ENCODE results near the gene CCDC88A.
"Not testable (repeated sequence)": the region's sequence is repeated elsewhere in the genome, so short reads cannot be mapped to it uniquely, and the experiment has no call there.

The CCDC88A gene, protein sequence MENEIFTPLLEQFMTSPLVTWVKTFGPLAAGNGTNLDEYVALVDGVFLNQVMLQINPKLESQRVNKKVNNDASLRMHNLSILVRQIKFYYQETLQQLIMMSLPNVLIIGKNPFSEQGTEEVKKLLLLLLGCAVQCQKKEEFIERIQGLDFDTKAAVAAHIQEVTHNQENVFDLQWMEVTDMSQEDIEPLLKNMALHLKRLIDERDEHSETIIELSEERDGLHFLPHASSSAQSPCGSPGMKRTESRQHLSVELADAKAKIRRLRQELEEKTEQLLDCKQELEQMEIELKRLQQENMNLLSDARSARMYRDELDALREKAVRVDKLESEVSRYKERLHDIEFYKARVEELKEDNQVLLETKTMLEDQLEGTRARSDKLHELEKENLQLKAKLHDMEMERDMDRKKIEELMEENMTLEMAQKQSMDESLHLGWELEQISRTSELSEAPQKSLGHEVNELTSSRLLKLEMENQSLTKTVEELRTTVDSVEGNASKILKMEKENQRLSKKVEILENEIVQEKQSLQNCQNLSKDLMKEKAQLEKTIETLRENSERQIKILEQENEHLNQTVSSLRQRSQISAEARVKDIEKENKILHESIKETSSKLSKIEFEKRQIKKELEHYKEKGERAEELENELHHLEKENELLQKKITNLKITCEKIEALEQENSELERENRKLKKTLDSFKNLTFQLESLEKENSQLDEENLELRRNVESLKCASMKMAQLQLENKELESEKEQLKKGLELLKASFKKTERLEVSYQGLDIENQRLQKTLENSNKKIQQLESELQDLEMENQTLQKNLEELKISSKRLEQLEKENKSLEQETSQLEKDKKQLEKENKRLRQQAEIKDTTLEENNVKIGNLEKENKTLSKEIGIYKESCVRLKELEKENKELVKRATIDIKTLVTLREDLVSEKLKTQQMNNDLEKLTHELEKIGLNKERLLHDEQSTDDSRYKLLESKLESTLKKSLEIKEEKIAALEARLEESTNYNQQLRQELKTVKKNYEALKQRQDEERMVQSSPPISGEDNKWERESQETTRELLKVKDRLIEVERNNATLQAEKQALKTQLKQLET (N-terminal part only)

DNA sequence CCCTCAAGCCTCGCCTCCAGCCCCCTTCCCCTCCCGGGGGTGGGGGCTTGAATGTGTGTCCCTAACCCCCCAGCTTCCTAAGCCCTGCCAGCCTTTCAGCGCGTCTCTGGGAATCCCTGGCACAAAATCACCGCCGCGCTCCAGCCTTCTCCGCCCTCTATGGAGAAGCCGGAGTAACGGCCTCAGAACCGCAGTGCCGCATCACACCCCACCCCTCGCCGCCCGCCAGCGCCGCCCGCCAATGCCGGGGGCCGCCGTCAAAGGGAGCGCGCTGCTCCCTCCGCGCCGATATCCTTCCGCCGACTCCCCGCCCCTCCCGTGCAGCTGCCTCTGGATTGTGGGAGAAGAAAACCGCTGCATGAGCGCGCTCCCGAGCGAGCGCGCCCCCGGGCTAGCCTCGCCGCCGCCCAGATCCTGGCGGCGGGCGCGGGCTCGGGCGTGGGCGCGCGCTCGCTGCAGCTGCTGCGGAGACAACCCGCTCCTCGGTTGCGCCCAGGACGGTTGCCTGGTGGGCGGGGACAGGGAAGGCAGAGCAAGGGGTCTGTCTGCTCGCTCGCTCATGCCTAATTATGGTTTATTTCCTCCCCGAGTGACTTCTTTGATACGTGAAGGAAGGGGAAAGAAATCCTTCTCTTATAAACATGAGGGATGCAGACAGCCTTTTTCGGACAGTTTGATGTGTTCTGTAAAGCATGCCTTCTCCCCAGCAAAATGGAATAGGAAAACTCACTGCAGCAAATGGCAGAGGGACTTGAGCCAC lies at the start of gene CCDC88A:
Gene CCDC88A, minus strand, starts transcription at position 178 of the 760 bp plus-strand sequence. CDS start 777 bp downstream, outside the sequence.
- in situ Hi-C loops (cut with MboI; ENCODE audit: low sequenced_read_pairs): no loop called here

- in situ Hi-C loops (cut with MboI; ENCODE audit: low sequenced_read_pairs): no loop called here
Measured at GRCh38 chr2:55461679-55462078, 42.0 kb upstream of the CCDC88A start.

DNA sequence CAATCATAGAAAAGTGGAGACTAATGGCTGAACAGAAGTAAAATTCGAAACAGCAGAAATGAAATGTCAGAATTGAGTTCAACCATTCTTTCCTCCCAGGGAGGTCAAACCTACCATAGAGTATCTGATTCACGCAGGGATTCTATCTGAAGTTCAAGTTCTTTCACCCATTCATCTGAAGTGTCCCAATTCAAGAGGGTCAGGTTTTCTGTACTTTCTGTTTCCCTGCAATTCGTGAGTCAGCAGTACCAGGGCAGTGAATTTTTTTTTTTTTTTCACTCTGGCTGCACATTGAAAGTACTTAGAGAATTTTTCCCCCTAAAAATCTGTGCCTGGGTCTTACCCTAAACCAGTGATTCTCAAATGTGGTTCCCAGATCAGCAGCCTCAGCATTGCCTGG lies 40.9 kb upstream of the CCDC88A start:
- in situ Hi-C loops (cut with MboI; ENCODE audit: low sequenced_read_pairs): no loop called here

DNA sequence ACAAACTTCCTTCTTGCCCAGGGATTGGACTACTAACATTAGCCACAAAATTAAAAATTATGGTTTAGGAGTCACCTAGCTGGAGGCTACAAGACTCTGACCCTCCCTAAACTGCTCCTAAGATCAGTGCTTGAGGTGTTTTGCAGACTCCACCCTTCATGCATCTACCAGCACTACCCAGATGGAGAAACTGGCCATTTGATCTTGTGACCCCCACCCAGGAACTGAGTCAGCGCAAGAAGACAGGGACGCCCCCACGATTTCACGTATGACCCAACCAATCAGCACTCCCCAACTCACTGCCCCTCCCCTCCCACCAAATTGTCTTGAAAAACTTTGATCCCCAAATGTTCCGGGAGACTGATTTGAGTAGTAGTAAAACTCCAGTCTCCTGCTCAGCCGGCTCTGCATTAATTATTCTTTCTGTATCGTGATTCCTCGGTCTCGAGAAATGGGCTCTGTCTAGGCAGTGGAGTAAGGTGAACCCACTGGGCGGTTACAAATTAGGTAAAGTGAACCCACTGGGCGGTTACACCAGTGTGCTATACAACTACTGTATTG lies 40.1 kb upstream of the CCDC88A start:
- in situ Hi-C loops (cut with MboI; ENCODE audit: low sequenced_read_pairs): no loop called here

- in situ Hi-C loops (cut with MboI; ENCODE audit: low sequenced_read_pairs): no loop called here
Measured at GRCh38 chr2:55459279-55459678, 39.6 kb upstream of the CCDC88A start.

- in situ Hi-C loops (cut with MboI; ENCODE audit: low sequenced_read_pairs): no loop called here
Measured at GRCh38 chr2:55454121-55454520, 34.5 kb upstream of the CCDC88A start.

- in situ Hi-C loops (cut with MboI; ENCODE audit: low sequenced_read_pairs): no loop called here
Measured at GRCh38 chr2:55452879-55453278, 33.2 kb upstream of the CCDC88A start.

GRCh38 chr2:55451699-55452098 lies 32.0 kb upstream of the CCDC88A start:
- in situ Hi-C loops (cut with MboI; ENCODE audit: low sequenced_read_pairs): no loop called here

DNA sequence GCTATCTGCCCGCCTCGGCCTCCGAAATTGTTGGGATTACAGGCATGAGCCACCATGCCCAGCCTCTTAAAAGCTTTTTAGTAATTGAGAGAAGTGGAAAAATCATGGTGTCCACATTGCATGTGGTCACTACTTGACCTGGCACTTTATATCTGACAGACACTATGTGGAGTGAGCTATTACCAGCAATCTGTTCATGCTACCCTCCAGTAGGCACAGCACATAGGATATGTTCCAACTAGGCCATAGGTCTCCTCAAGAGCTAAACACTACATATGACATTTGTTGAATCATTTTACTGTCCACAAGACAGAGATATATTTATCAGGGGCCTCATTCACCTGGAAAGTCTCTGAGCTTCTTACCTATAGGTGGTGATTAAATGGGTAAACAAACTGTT lies 30.4 kb upstream of the CCDC88A start:
- in situ Hi-C loops (cut with MboI; ENCODE audit: low sequenced_read_pairs): not testable (repeated sequence)

DNA sequence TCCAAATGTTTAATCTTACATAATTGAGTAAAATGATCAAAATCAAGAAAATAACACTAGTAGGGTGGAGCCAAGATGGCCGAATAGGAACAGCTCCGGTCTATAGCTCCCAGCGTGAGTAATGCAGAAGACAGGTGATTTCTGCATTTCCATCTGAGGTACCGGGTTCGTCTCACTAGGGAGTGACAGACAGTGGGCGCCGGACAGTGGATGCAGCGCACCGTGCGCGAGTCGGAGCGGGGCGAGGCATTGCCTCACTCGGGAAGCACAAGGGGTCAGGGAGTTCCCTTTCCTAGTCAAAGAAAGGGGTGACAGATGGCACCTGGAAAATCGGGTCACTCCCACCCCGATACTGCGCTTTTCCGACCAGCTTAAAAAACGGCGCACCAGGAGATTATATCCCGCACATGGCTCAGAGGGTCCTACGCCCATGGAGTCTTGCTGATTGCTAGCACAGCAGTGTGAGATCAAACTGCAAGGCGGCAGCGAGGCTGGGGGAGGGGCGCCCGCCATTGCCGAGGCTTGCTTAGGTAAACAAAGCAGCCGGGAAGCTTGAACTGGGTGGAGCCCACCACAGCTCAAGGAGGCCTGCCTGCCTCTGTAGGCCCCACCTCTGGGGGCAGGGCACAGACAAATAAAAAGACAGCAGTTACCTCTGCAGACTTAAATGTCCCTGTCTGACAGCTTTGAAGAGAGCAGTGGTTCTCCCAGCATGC lies 22.5 kb upstream of the CCDC88A start:
- in situ Hi-C loops (cut with MboI; ENCODE audit: low sequenced_read_pairs): not testable (repeated sequence)

- in situ Hi-C loops (cut with MboI; ENCODE audit: low sequenced_read_pairs): no loop called here
Measured at GRCh38 chr2:55441280-55441892, 21.7 kb upstream of the CCDC88A start.

DNA sequence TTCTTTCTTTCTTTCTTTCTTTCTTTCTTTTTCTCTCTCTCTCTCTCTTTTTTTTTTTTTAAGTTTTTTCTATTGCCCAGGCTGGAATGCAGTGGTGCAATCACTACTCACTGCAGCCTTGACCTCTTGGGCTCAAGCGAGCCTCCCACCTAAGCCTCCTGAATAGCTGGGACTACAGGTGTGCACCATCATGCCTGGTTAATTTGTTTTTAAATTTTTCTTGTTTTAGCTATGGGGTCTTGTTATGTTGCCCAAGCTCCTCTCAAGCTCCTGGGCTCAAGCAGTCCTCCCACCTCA lies 19.4 kb upstream of the CCDC88A start:
- in situ Hi-C loops (cut with MboI; ENCODE audit: low sequenced_read_pairs): no loop called here

DNA sequence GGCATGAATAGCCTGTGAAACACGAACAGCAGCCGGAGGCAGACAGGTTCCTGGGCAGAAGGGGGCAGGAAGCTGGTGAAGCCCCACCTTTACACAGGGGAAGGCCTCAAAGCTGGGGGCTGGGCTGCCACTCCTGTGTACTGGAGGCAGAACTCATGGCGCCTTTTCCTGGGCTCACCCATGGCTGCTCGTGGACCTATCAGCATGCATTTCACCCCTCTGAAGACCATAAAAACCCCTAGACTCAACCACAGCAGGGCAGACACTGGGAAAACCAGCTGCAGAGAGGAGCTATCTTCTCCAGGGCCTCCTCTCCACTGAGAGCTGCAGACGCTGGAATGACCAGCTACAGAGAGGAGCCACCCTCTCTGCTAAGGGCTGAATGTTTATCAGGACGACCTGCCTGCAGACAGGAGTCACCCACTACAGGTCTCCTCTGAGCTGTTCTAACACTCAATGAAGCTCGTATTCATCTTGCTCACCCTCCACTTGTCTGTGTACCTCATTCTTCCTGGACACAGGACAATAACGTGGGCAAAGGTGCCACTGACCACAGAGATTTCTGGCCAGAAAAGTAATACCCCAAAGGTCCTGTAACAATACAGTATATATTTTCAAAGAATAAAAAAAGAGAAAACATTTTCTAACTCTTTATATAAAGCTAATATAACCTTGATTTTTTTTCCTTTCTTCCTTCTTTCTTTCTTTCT lies 18.9 kb upstream of the CCDC88A start:
- in situ Hi-C loops (cut with MboI; ENCODE audit: low sequenced_read_pairs): no loop called here

DNA sequence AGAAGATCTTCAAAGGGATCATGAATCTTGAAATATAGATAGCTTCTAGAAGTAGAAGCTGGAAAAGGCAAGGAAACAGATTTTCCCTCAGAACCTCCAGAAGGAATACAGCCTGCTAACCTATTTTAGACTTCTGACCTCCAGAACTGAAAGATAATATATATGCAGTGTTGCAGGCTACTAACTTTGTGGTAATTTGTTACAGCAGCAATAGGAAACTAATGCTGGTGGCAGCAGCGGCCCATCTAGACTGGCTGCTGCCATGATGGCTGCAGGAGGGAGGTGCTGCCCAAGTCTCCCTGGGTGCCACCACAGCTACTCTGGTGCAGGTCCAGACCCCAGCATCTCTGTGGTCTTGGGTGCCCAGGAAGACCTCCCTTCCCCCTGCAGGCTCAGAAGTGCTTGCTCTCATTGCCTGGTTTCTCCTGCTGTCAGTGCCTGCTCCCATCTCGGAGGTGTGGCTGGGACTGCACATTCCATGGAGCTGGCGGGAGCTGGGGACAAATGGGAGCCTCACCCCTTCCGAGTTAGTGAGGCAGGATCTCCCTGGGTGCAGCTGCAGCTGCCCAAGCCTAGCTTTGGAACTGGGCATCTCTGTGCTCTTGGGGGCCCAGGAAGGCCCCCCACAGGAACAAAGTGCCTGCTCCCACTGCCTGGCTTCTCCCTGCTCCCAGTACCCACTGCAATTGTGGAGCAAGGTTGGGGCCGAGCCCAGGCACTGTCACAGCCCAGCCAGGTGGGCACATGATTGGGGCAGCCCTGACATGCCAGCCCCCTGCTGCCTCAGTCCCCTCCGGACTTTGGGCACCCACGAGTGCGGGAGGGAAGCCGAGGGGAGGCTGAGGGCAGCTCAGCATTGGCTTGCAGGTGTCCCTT lies 18.1 kb upstream of the CCDC88A start:
- in situ Hi-C loops (cut with MboI; ENCODE audit: low sequenced_read_pairs): no loop called here

DNA sequence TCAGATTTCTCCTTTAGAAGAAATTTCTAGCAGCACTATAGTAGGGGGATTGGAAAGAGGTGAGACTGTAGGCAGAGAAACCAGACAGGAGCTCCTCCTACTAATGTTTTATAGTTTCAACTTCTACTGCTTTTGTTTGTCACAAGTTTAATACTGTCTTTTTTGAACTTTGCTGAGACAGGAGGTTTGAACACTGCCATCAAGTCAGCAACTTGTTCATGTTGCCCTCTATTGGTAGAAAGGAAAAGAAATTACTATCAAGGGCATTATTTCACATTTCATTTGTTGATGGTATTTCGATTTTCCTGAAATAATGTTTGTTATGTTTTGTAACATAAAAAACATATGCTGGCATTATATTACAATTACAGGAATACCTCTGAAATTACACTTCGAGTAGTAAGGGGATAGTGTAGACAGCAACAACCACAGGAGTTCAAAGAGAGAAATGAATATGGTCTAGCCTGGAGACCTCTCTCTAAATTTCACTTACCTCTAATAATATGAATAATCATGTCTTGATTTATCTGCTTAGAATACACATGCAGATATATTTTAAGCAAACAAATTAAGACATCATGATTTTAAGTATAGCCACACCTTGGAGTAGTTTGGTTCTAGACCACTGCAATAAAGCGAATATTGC lies 12.4 kb upstream of the CCDC88A start:
- in situ Hi-C loops (cut with MboI; ENCODE audit: low sequenced_read_pairs): no loop called here

DNA sequence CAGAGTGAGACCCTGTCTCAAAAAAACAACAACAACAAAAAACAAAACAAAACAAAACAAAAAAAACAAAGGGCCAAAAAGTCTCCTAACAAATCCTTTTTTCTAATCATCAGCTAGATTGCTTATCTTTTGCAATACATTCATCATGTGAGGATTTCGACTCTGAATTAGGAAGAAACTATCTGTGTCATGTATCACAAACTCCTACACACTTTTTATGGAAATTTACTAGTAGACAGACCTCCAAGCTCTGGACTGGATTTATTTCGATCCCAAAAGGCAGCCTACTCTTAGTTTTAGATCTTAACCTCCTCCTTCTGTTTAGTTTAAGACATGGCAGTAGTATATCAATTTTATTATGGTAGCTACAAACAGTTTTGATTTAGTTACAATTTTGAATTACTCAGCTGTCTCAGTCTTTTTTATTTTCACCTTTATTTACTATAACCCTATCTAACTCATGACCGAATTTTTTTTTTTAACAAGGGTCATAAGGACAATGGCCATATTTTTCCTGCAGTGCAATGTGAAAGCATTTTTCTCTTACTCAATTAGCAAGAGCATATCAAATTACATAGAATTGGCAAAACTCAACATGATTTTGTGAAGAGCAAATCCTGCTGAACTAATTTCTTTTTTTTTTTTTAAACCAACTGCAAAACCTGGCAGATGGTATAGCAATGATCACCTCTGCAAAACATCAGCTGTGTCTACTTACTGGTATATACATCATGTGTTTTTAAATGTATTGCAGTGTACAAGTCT lies 10.7 kb upstream of the CCDC88A start:
- in situ Hi-C loops (cut with MboI; ENCODE audit: low sequenced_read_pairs): no loop called here

- in situ Hi-C loops (cut with MboI; ENCODE audit: low sequenced_read_pairs): no loop called here
Measured at GRCh38 chr2:55428258-55428657, 8.6 kb upstream of the CCDC88A start.

Measured in HL-60/S4 (cell line).